Brain microvascular endothelial cell (primary cell): Measurements from ENCODE around the gene MRAP2.
"Not testable (repeated sequence)": the region's sequence is repeated elsewhere in the genome, so short reads cannot be mapped to it uniquely, and the experiment has no call there.

ENCODE experiments used
- DNase-seq: peaks from one replicate; pipeline ENCODE4 v3.0.0-alpha.2; 2020
- H3K27ac ChIP-seq: fragments of 250-450 bp; sonication (Bioruptor Pico); 2 replicates; pipeline ENCODE4 v1.5.1; 2020; ENCODE audit warnings: mild to moderate bottlenecking, moderate library complexity
- H3K27me3 ChIP-seq: fragments of 250-450 bp; sonication (Bioruptor Pico); replicated peaks from 2 replicates; pipeline ENCODE4 v1.5.1; 2020; ENCODE audit warnings: mild to moderate bottlenecking
- H3K36me3 ChIP-seq: fragments of 250-450 bp; sonication (Bioruptor Pico); replicated peaks from 2 replicates; pipeline ENCODE4 v1.5.1; 2020; ENCODE audit warnings: mild to moderate bottlenecking
- H3K4me3 ChIP-seq: 2 replicates; pipeline ENCODE4 v1.5.1; 2011; ENCODE audit warnings: low read depth, mild to moderate bottlenecking, control low read depth, low read length, moderate library complexity
- in situ Hi-C: cut with HindIII; loops from 2 replicates; pipeline ENCODE4 v1.10.0; 2017; ENCODE audit warnings: low sequenced_read_pairs, low pct_ligation_motif_present
- TF ChIP-seq, protein P1 (sequence below): IDR thresholded peaks from 2 replicates; pipeline ENCODE4 v1.5.1; 2011; ENCODE audit warnings: low read depth, mild to moderate bottlenecking, moderate library complexity, low read length, control low read depth, inconsistent platforms; ENCODE audit errors: missing control alignments

MRAP2 gene

DNA sequence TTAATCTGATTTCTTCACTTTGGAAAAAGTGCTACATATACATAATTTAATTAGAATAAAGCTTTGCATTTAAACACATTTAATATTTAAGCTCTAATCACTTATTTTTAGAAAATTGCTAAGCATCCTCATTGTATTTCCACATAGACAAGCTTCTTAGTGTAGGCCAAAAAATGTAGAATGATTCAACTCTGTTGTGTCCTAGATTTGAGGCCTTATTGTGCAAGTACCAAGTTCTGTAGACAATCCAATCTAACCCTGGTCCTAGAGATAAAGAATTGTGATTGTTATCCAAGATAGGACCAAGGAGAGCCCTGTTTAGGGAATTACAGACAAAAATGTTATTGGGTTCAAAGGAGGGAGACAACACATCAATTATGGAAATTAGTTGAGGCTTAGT is 27.6 kb downstream of the MRAP2 start:
- no peak for DNase-seq
- Histone ChIP-seq H3K27me3 (no peaks in the 10 kb centered on the region), H3K27ac (no peak overlapping the region), H3K36me3 (no peaks in the 10 kb centered on the region), H3K4me3 (no peak overlapping the region)
- in situ Hi-C loops: no loop called here
- TF ChIP-seq, protein P1, sequence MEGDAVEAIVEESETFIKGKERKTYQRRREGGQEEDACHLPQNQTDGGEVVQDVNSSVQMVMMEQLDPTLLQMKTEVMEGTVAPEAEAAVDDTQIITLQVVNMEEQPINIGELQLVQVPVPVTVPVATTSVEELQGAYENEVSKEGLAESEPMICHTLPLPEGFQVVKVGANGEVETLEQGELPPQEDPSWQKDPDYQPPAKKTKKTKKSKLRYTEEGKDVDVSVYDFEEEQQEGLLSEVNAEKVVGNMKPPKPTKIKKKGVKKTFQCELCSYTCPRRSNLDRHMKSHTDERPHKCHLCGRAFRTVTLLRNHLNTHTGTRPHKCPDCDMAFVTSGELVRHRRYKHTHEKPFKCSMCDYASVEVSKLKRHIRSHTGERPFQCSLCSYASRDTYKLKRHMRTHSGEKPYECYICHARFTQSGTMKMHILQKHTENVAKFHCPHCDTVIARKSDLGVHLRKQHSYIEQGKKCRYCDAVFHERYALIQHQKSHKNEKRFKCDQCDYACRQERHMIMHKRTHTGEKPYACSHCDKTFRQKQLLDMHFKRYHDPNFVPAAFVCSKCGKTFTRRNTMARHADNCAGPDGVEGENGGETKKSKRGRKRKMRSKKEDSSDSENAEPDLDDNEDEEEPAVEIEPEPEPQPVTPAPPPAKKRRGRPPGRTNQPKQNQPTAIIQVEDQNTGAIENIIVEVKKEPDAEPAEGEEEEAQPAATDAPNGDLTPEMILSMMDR: no peak

DNA sequence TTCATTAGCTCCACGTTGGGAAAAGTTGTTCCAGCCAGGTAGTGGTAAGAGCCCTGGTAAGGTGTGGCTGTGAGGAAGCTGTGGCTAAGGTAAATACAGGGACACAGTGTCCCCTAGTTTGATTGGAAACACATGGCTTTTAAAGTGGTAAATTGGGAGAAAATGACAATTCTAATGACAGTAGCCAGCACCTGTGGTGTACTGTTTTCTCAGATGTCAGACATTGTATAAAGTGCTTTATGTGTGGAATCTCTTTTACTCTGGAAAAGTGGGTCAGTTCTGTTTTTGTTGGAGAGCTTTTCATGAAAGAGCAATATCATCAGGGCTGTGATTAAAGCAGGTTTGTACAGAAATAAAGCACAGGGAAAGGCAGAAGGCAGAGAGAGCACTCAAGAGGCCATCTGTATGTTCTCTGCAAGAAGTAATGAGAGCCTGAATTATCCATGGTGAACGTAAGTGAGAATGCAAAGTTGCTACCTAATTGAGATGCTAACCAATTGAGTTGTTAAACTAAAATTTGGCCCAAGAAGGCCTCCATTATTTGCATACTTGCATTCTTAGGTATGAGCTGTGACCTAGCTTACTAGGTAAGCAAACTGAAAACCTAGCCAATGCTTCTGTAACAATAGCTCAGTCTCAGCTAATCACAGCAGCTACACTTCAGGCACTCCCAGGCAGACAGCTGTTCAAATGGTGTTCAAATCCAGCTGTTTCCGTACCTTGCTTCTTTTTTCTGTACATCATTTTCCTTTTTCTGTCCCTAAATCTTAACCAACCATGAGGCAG is 28.2 kb downstream of the MRAP2 start:
- Histone ChIP-seq H3K4me3 (no peak overlapping the region), H3K27me3 (no peaks in the 10 kb centered on the region), H3K27ac (no peak overlapping the region), H3K36me3 (no peaks in the 10 kb centered on the region)
- TF ChIP-seq, protein P1: no peak
- no peak for DNase-seq
- in situ Hi-C loops: no loop called here

DNA sequence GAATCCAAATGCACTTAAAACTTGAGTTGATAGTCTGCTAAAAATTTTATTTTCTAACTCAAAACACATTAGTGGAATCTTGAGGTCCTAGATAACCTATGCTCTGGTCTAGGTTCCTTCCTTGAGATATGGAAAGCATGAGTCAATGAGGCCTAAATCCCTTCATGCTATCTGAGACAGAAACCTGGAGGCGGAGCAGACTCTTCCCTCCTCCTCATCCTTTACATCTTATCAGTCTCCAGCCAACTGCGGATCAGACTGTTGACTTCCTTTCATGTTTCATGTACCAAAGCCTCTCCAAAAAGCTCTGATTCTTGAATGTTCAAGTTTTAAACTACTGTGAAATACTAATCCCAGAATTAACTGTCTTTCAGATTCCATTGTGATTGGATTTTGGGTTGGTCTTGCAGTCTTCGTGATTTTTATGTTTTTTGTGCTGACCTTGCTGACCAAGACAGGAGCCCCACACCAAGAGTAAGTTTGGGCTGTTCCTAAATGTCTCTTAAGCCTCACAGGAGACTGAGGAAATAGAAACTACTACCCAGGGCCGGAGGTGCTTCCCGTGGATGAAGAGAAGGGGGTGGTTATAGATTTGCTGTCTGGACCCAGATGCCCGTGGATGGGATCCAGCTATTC is 29.1 kb downstream of the MRAP2 start:
- H3K27ac ChIP-seq: no peak overlapping the region
- TF ChIP-seq, protein P1: no peak
- no peaks in the 10 kb centered on the region for H3K36me3 ChIP-seq
- no peaks in the 10 kb centered on the region for H3K27me3 ChIP-seq
- H3K4me3 ChIP-seq: no peak overlapping the region
- in situ Hi-C loops: no loop called here
- no peak for DNase-seq

DNA sequence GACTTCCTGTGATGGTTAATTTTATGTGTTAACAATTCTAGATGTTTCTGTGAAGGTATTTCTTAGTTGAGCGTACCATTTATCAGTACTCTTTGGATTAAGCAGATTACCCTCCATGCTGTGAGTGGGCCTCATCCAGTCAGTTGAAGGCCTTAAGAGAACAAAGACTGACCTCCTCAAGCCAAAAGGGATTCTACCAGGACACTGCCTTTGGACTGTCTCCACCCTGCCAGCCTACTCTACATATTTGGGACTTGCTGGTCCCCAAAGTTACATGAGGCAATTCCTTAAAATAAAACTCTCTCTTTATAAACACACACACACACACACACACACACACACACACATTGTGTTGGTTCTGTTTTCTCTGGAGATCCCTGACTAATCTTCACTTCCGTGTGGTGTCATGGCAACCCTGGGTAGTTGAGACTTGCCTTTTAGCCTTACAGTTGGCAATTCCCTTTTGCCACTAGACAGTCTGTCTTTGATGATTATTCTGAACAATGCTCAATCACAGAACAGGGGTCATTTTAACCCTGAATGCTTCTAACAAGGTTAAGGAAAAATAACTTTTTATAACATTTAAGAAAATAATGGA is 32.2 kb downstream of the MRAP2 start:
- H3K36me3 ChIP-seq: no peaks in the 10 kb centered on the region
- TF ChIP-seq, protein P1: no peak
- DNase-seq: peak; percentile 87
- in situ Hi-C loops: no loop called here
- no peaks in the 10 kb centered on the region for H3K27me3 ChIP-seq
- H3K27ac ChIP-seq: no peak overlapping the region
- no peak overlapping the region for H3K4me3 ChIP-seq

DNA sequence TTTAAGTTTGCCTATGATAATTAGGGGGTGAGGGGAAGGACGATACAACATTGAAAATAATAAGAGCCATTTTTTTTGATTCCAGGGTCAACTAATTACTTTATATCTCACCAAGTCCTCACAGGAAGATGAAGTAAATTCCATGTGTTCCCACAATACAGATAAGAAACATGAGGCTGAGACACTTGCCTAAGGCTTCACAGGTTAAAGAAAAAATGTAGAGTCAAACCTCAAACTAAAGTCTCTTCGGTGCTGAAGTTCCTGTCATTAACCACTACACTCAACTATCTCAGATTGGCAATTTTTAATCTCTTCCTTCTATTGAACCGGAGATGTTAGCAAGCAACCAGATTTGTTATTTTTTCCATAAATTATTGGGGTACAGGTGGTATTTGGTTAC is 33.0 kb downstream of the MRAP2 start:
- no peaks in the 10 kb centered on the region for H3K27me3 ChIP-seq
- DNase-seq: no peak
- in situ Hi-C loops: no loop called here
- TF ChIP-seq, protein P1: no peak
- H3K27ac ChIP-seq: no peak overlapping the region
- H3K4me3 ChIP-seq: no peak overlapping the region
- no peaks in the 10 kb centered on the region for H3K36me3 ChIP-seq

DNA sequence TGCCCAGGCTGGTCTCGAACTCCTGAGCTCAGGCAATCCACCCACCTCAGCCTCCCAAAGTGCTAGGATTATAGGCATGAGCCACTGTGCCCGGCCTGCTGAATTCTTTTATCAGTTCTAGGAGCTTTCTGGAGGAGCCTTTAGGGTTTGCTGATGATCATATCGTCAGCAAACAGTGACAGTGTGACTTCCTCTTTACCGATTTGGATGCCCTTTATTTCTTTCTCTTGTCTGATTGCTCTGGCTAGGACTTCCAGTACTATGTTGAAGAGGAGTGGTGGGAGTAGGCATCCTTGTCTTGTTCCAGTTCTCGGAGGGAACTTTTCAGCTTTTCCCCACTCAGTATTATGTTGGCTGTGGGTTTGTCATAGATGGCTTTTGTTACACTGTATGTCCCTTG is 35.3 kb downstream of the MRAP2 start:
- in situ Hi-C loops, H3K4me3 ChIP-seq, H3K36me3 ChIP-seq, H3K27me3 ChIP-seq, H3K27ac ChIP-seq, DNase-seq: not testable (repeated sequence)
